H1 (cell line): ENCODE results near the gene MRPL3. TPM values are rescaled to one million over a fixed set of nuclear protein-coding genes. Genes with fewer than 3 reads are reported as not detected.

Experiments used
- CTCF ChIA-PET: fragments of 300-600 bp; sonication (Branson Sonifier 250); formaldehyde crosslinking; loops from one replicate; lab custom pipeline; 2021; ENCODE audit not compliant: partially characterized antibody; lab: Charles Lee
- POLR2A ChIA-PET: fragments of 300-600 bp; sonication (Branson Sonifier 250); formaldehyde crosslinking; loops from one replicate; lab custom pipeline; 2021; ENCODE audit warnings: inconsistent platforms; ENCODE audit not compliant: partially characterized antibody; lab: Charles Lee
- DNase-seq, 2 experiments: peaks; one replicate each; pipeline versions ENCODE4 v3.0.0 to v3.0.0-alpha.2; 2010 to 2022; ENCODE audit warnings: low spot score in 2 of 2, low read depth in 1 of 2, mixed read lengths in 1 of 2
- FAIRE-seq: peaks from 2 replicates; lab custom pipeline; 2011; peaks lifted over from hg19 to GRCh38; lab: Jason Lieb, UNC
- H2AFZ ChIP-seq: 2 replicates; pipeline ENCODE4 v1.8.1; 2012; ENCODE audit warnings: low read length, inconsistent platforms
- H2AK5ac ChIP-seq: 2 replicates; pipeline ENCODE4 v1.6.1; 2013; ENCODE audit warnings: low read depth, low read length
- H2BK120ac ChIP-seq: replicated peaks from 2 replicates; pipeline ENCODE3; 2013; ENCODE audit warnings: low read depth, low read length, inconsistent platforms
- H2BK12ac ChIP-seq: 2 replicates; pipeline ENCODE4 v1.6.1; 2013; ENCODE audit warnings: low read depth, low read length
- H2BK15ac ChIP-seq: 2 replicates; pipeline ENCODE4 v1.6.1; 2013; ENCODE audit warnings: low read length
- H2BK20ac ChIP-seq: 2 replicates; pipeline ENCODE4 v1.6.1; 2013; ENCODE audit warnings: low read length
- H2BK5ac ChIP-seq: 2 replicates; pipeline ENCODE4 v1.6.1; 2013; ENCODE audit warnings: low read depth, low read length
- H3K14ac ChIP-seq: 2 replicates; pipeline ENCODE4 v1.6.1; 2013; ENCODE audit warnings: inconsistent platforms; ENCODE audit not compliant: insufficient read length
- H3K18ac ChIP-seq: 2 replicates; pipeline ENCODE4 v1.6.1; 2013; ENCODE audit warnings: low read length; ENCODE audit errors: extremely low read depth
- H3K23ac ChIP-seq: 2 replicates; pipeline ENCODE4 v1.6.1; 2013; ENCODE audit warnings: inconsistent platforms; ENCODE audit not compliant: insufficient read length
- H3K23me2 ChIP-seq: 2 replicates; pipeline ENCODE4 v1.6.1; 2013; ENCODE audit warnings: low read depth, low read length
- H3K27ac ChIP-seq: 2 replicates; pipeline ENCODE4 v1.6.1; 2011; ENCODE audit warnings: low read depth, low read length, inconsistent platforms
- H3K27me3 ChIP-seq, 4 experiments: replicated peaks in 1 of 4; 1 replicate in 1 of 4; 2 replicates in 3 of 4; pipeline versions ENCODE4 v1.6.1 to v1.8.1; 2011 to 2013; ENCODE audit warnings: low read length in 3 of 4, mild to moderate bottlenecking in 3 of 4, inconsistent platforms in 2 of 4, mixed read lengths in 2 of 4, moderate library complexity in 1 of 4; ENCODE audit not compliant: control insufficient read depth in 3 of 4, insufficient read depth in 3 of 4; ENCODE audit errors: extremely low read depth in 1 of 4
- H3K36me3 ChIP-seq, 4 experiments: 2 replicates each; pipeline versions ENCODE4 v1.6.1 to v1.8.1; 2011 to 2013; ENCODE audit warnings: mild to moderate bottlenecking in 4 of 4, low read length in 3 of 4, moderate library complexity in 2 of 4, control low read depth in 1 of 4, inconsistent platforms in 1 of 4; ENCODE audit not compliant: insufficient read depth in 4 of 4, control insufficient read depth in 2 of 4
- H3K4ac ChIP-seq: replicated peaks from 2 replicates; pipeline ENCODE3; 2013; ENCODE audit warnings: low read length, low read depth, mixed read lengths, inconsistent platforms; ENCODE audit not compliant: insufficient read length
- H3K4me1 ChIP-seq, 4 experiments: replicated peaks in 1 of 4; 1 replicate in 1 of 4; 2 replicates in 3 of 4; pipeline versions ENCODE4 v1.6.1 to v1.8.1; 2011 to 2013; ENCODE audit warnings: low read length in 3 of 4, inconsistent platforms in 2 of 4, mixed read lengths in 1 of 4; ENCODE audit not compliant: insufficient read depth in 4 of 4, control insufficient read depth in 3 of 4
- H3K4me2 ChIP-seq, 2 experiments: 2 replicates each; pipeline versions ENCODE4 v1.6.1 to v1.8.1; 2011 to 2013; ENCODE audit warnings: low read depth in 2 of 2, low read length in 2 of 2, control low read depth in 1 of 2, inconsistent platforms in 1 of 2, mild to moderate bottlenecking in 1 of 2; ENCODE audit not compliant: insufficient read depth in 1 of 2
- H3K4me3 ChIP-seq, 4 experiments: fragments of 200-600, 300-600 bp in 1 of 4; sonication (generic), shearing (Covaris generic), sonication (Bioruptor Twin) in 1 of 4; 2 replicates each; pipeline versions ENCODE4 v1.5.1 to v1.8.1; 2011 to 2016; ENCODE audit warnings: low read length in 4 of 4, low read depth in 3 of 4, control low read depth in 2 of 4, inconsistent platforms in 2 of 4, mild to moderate bottlenecking in 2 of 4, mixed read lengths in 1 of 4, moderate library complexity in 1 of 4; ENCODE audit not compliant: insufficient read depth in 2 of 4; ENCODE audit errors: extremely low read depth in 1 of 4
- H3K56ac ChIP-seq: replicated peaks from 2 replicates; pipeline ENCODE3; 2013; ENCODE audit warnings: low read depth, mild to moderate bottlenecking, mixed read lengths, low read length, inconsistent platforms; ENCODE audit not compliant: insufficient read length
- H3K79me1 ChIP-seq: 2 replicates; pipeline ENCODE4 v1.6.1; 2013; ENCODE audit warnings: low read depth, low read length, control low read depth
- H3K79me2 ChIP-seq, 2 experiments: 2 replicates each; pipeline versions ENCODE4 v1.6.1 to v1.8.1; 2012 to 2013; ENCODE audit warnings: low read length in 2 of 2, mild to moderate bottlenecking in 2 of 2, inconsistent platforms in 1 of 2; ENCODE audit not compliant: insufficient read depth in 2 of 2, control insufficient read depth in 1 of 2
- H3K9ac ChIP-seq, 4 experiments: replicated peaks in 1 of 4; 1 replicate in 1 of 4; 2 replicates in 3 of 4; pipeline versions ENCODE4 v1.6.1 to v1.8.1; 2011 to 2013; ENCODE audit warnings: low read depth in 3 of 4, low read length in 3 of 4, control low read depth in 2 of 4, mild to moderate bottlenecking in 2 of 4, moderate library complexity in 2 of 4, inconsistent platforms in 1 of 4; ENCODE audit errors: extremely low read depth in 1 of 4
- H3K9me3 ChIP-seq, 2 experiments: 2 replicates each; pipeline versions ENCODE4 v1.6.1 to v1.8.1; 2012 to 2013; ENCODE audit warnings: mild to moderate bottlenecking in 2 of 2, moderate library complexity in 2 of 2, control low read depth in 1 of 2, inconsistent platforms in 1 of 2, low read depth in 1 of 2, low read length in 1 of 2, mixed read lengths in 1 of 2; ENCODE audit not compliant: insufficient read depth in 2 of 2
- H4K20me1 ChIP-seq, 2 experiments: replicated peaks in 1 of 2; 2 replicates each; pipeline versions ENCODE3 to v1.8.1; 2011 to 2013; ENCODE audit warnings: inconsistent platforms in 2 of 2, low read length in 2 of 2, mild to moderate bottlenecking in 1 of 2; ENCODE audit not compliant: insufficient read depth in 2 of 2, control insufficient read depth in 1 of 2
- H4K5ac ChIP-seq: 2 replicates; pipeline ENCODE4 v1.6.1; 2013; ENCODE audit warnings: low read length, low read depth, mixed read lengths, inconsistent platforms; ENCODE audit not compliant: insufficient read length
- H4K8ac ChIP-seq: 2 replicates; pipeline ENCODE4 v1.8.0; 2013; ENCODE audit warnings: mild to moderate bottlenecking, moderate library complexity, low read length, inconsistent platforms; ENCODE audit not compliant: insufficient read depth; ENCODE audit errors: extremely low read depth
- H4K91ac ChIP-seq: replicated peaks from 2 replicates; pipeline ENCODE3; 2013; ENCODE audit warnings: low read length, mixed read lengths, inconsistent platforms; ENCODE audit not compliant: insufficient read length
- ASH2L ChIP-seq: fragments of 200-600, 300-600 bp; sonication (generic); IDR thresholded peaks from one replicate; pipeline ENCODE4 v1.7.1; 2017; ENCODE audit warnings: low read length
- CTBP2 ChIP-seq: IDR thresholded peaks from 2 replicates; pipeline ENCODE4 v1.7.0; 2011; ENCODE audit warnings: borderline replicate concordance, mild to moderate bottlenecking, moderate library complexity, mixed read lengths, low read length; ENCODE audit not compliant: insufficient read depth, insufficient read length
- HDAC2 ChIP-seq, 2 experiments: fragments of 300-600 bp in 1 of 2; sonication (generic) in 1 of 2; IDR thresholded peaks; 2 replicates each; pipeline ENCODE4 v1.6.1; 2011 to 2012; ENCODE audit warnings: low read depth in 2 of 2, low read length in 2 of 2, mild to moderate bottlenecking in 2 of 2, moderate library complexity in 2 of 2, borderline replicate concordance in 1 of 2, inconsistent platforms in 1 of 2
- JUND ChIP-seq: IDR thresholded peaks from 2 replicates; pipeline ENCODE4 v1.6.1; 2011; ENCODE audit warnings: mild to moderate bottlenecking, improper control_type of control experiment, low read length
- MAFK ChIP-seq: IDR thresholded peaks from 2 replicates; pipeline ENCODE4 v1.6.1; 2012; ENCODE audit warnings: low read depth, mild to moderate bottlenecking, improper control_type of control experiment, low read length
- NRF1 ChIP-seq: IDR thresholded peaks from 2 replicates; pipeline ENCODE4 v1.6.1; 2011; ENCODE audit warnings: mild to moderate bottlenecking, low read depth, low read length, improper control_type of control experiment
- PHF8 ChIP-seq: fragments of 200-600 bp; sonication (generic); conservative IDR thresholded peaks from 2 replicates; pipeline ENCODE4 v1.7.1; 2012; ENCODE audit warnings: low read depth, mild to moderate bottlenecking, inconsistent platforms, low read length, moderate library complexity
- POLR2AphosphoS5 ChIP-seq: IDR thresholded peaks from 2 replicates; pipeline ENCODE4 v1.6.1; 2011; ENCODE audit warnings: low read depth, low read length
- SP1 ChIP-seq: IDR thresholded peaks from 2 replicates; pipeline ENCODE4 v1.6.1; 2011; ENCODE audit warnings: low read depth, low read length
- SP2 ChIP-seq: IDR thresholded peaks from 2 replicates; pipeline ENCODE4 v1.6.1; 2012; ENCODE audit warnings: mild to moderate bottlenecking, low read length, inconsistent platforms
- TBP ChIP-seq: IDR thresholded peaks from 2 replicates; pipeline ENCODE4 v1.6.1; 2011; ENCODE audit warnings: low read depth, low read length, improper control_type of control experiment
- TCF12 ChIP-seq: IDR thresholded peaks from 2 replicates; pipeline ENCODE4 v1.6.1; 2011; ENCODE audit warnings: low read depth, mild to moderate bottlenecking, low read length
- WGBS, 2 experiments: shearing (Covaris generic) in 1 of 2; methylation state at CpG; one replicate each; pipeline versions ENCODE4 v1.1.6 to v1.1.7; 2013 to 2015; ENCODE audit warnings: low lambda C conversion rate in 2 of 2, mixed read lengths in 2 of 2, inconsistent platforms in 1 of 2, low coverage in 1 of 2, missing lambda C conversion rate in 1 of 2; ENCODE audit not compliant: insufficient replicate concordance in 2 of 2, insufficient coverage in 1 of 2, insufficient read length in 1 of 2; ENCODE audit errors: extremely low coverage in 1 of 2, missing lambda C conversion rate in 1 of 2; 5-methylcytosine and 5-hydroxymethylcytosine counted together
- polyA plus RNA-seq, 7 experiments: library from polyadenylated mRNA; depleted of rRNA in 3 of 7; stranded (reverse) in 5 of 7; unstranded in 2 of 7; fragments of >200 nt in 5 of 7; fragments of 200-250 nt in 2 of 7; gene quantifications; 1 replicate in 5 of 7; 2 replicates in 1 of 7; 4 replicates in 1 of 7; pipeline versions ENCODE4 v1.2.1 to v1.2.3, GENCODE V29; 2011 to 2013; ENCODE audit warnings: missing spikeins in 2 of 7, mixed read lengths in 2 of 7
- total RNA-seq: library from RNA; stranded (reverse); fragmentation: NEBNext Ultra II Directional; extraction: Animal tissue kit (Norgen Biotek cat#: 25700); gene quantifications from 2 replicates; pipeline ENCODE4 v1.2.1, GENCODE V29; 2021
- TF ChIP-seq, protein P1 (sequence below): IDR thresholded peaks from 2 replicates; pipeline ENCODE4 v1.6.1; 2012; ENCODE audit warnings: low read length, inconsistent platforms

The MRPL3 gene
- total and polyA plus RNA-seq, 2 of the 8 experiments (the other 6 are each of a cell fraction or from before 2014, with no cell fraction given): 164 to 175 TPM

- no peak for DNase-seq
- TF ChIP-seq TBP (no peak), SP2 (no peak), MAFK (no peak), TCF12 (no peak), CTBP2 (no peak), NRF1 (no peak), JUND (no peak), HDAC2 (IDR thresholded peaks at IDR 0.05; ENCODE audit: borderline replicate concordance in 1 of 2, low read depth in 2 of 2, low read length in 2 of 2) (no peak), SP1 (no peak), ASH2L (no peak), POLR2AphosphoS5 (no peak), PHF8 (no peak)
- TF ChIP-seq, protein P1, sequence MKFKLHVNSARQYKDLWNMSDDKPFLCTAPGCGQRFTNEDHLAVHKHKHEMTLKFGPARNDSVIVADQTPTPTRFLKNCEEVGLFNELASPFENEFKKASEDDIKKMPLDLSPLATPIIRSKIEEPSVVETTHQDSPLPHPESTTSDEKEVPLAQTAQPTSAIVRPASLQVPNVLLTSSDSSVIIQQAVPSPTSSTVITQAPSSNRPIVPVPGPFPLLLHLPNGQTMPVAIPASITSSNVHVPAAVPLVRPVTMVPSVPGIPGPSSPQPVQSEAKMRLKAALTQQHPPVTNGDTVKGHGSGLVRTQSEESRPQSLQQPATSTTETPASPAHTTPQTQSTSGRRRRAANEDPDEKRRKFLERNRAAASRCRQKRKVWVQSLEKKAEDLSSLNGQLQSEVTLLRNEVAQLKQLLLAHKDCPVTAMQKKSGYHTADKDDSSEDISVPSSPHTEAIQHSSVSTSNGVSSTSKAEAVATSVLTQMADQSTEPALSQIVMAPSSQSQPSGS: no peak
These were observed 71.0 kb downstream of the MRPL3 start for GRCh38 chr3:131431754-131432153.

More at GRCh38 chr3:131431754-131432153, 71.0 kb downstream of the MRPL3 start:
- Histone ChIP-seq H2AK5ac (no peak overlapping the region), H3K27me3 (no peaks in the 10 kb centered on the region), H3K18ac (no peak overlapping the region), H4K91ac (no peak overlapping the region), H3K4me2 (no peak overlapping the region), H3K9me3 (no peaks in the 10 kb centered on the region), H3K36me3 (no peaks in the 10 kb centered on the region), H4K5ac (no peak overlapping the region), H3K27ac (no peak overlapping the region), H2BK15ac (no peak overlapping the region), H2BK120ac (no peak overlapping the region), H2BK20ac (no peak overlapping the region), H3K79me1 (no peaks in the 10 kb centered on the region), H3K4ac (no peak overlapping the region), H3K56ac (no peak overlapping the region), H3K23me2 (no peaks in the 10 kb centered on the region; the same call in 1 of the 2 replicates), H3K4me1 (no peaks in the 10 kb centered on the region; a peak in 2 of 7 replicates), H4K8ac (no peak overlapping the region), H3K23ac (no peak overlapping the region), H3K4me3 (no peak overlapping the region), H2AFZ (0 out of 2 replicates have a peak overlapping the region, but pooled peaks have one; percentile 8), H3K9ac (no peak overlapping the region), H2BK5ac (no peak overlapping the region), H4K20me1 (no peaks in the 10 kb centered on the region), H3K14ac (no peak overlapping the region), H2BK12ac (no peak overlapping the region), H3K79me2 (no peaks in the 10 kb centered on the region)
- 74% methylated on average over 5 of the region's 5 CpGs; no CpG with 5 or more reads in 1 of the 2 experiments for WGBS, 2 experiments
- POLR2A ChIA-PET: no interaction called here
- no peak for FAIRE-seq
- CTCF ChIA-PET: interaction anchor here (1.6 kb wide), 1 partner anchor 12 kb away, joined by 3 read pairs; no protein-coding TSS in a partner anchor
